HG02943 (cell line): Measurements from ENCODE around the gene KDM2B.

Source experiments
- ATAC-seq: cut with Tn5 transposase; IDR thresholded peaks from one replicate; pipeline ENCODE4 v1.9.1; 2021; ENCODE audit warnings: mild to moderate bottlenecking, low read depth, moderate library complexity; ENCODE audit not compliant: unreplicated experiment

The KDM2B gene

GRCh38 chr12:121442028-121442948, 138.5 kb downstream of the KDM2B start:
- ATAC-seq = no peak

- no peak for ATAC-seq
Observed at GRCh38 chr12:121441555-121441954, 139.3 kb downstream of the KDM2B start.

- no peak for ATAC-seq
Observed at GRCh38 chr12:121440768-121441167, 140.1 kb downstream of the KDM2B start.

- no peak for ATAC-seq
Observed at GRCh38 chr12:121439715-121440114, 141.1 kb downstream of the KDM2B start.

- ATAC-seq = no peak
Observed at GRCh38 chr12:121438905-121439304, 141.9 kb downstream of the KDM2B start.

GRCh38 chr12:121436706-121437105, 144.1 kb downstream of the KDM2B start:
- no peak for ATAC-seq

- ATAC-seq = no peak
Observed at GRCh38 chr12:121432740-121433480, 147.9 kb downstream of the KDM2B start.

- no peak for ATAC-seq
Observed at GRCh38 chr12:121430833-121431415, 149.9 kb downstream of the KDM2B start.

GRCh38 chr12:121428883-121429282, 151.9 kb downstream of the KDM2B start:
- ATAC-seq = no peak

GRCh38 chr12:121427556-121428050, 153.2 kb downstream of the KDM2B start:
- ATAC-seq = no peak

GRCh38 chr12:121424624-121424975, 156.2 kb downstream of the KDM2B start:
- ATAC-seq = no peak

- no peak for ATAC-seq
Observed at GRCh38 chr12:121423682-121424623, 156.9 kb downstream of the KDM2B start.

GRCh38 chr12:121423253-121423652, 157.6 kb downstream of the KDM2B start:
- no peak for ATAC-seq

- ATAC-seq = no peak
Observed at GRCh38 chr12:121420109-121420508, 160.7 kb downstream of the KDM2B start.

GRCh38 chr12:121417847-121418246, 163.0 kb downstream of the KDM2B start:
- ATAC-seq = no peak

- no peak for ATAC-seq
Observed at GRCh38 chr12:121413917-121414316, 166.9 kb downstream of the KDM2B start.

GRCh38 chr12:121405211-121405610, 175.6 kb downstream of the KDM2B start:
- ATAC-seq = no peak

GRCh38 chr12:121404734-121405133, 176.1 kb downstream of the KDM2B start:
- ATAC-seq = no peak

GRCh38 chr12:121403721-121404120, 177.1 kb downstream of the KDM2B start:
- no peak for ATAC-seq
